NCI-H2227 (cell line): ENCODE results near the gene TNFRSF6B.
"Not testable (repeated sequence)": the region's sequence is repeated elsewhere in the genome, so short reads cannot be mapped to it uniquely, and the experiment has no call there.

Experiments used
- DNase-seq: peaks from one replicate; lab custom pipeline; 2025; ENCODE audit not compliant: unreplicated experiment; lab: John Stamatoyannopoulos, UW

The TNFRSF6B gene

GRCh38 chr20:63696628-63697356 lies at the start of gene TNFRSF6B:
TSS of gene TNFRSF6B (plus strand) at chr20:63696652. CDS start at chr20:63696768, 116 bp downstream.
- DNase-seq = no peak

- no peak for DNase-seq
These were observed 48.3 kb upstream of the TNFRSF6B start for GRCh38 chr20:63648190-63648589.

- no peak for DNase-seq
These were observed 47.4 kb upstream of the TNFRSF6B start for GRCh38 chr20:63648895-63649589.

- DNase-seq = not testable (repeated sequence)
These were observed 46.0 kb upstream of the TNFRSF6B start for GRCh38 chr20:63650486-63650885.

- DNase-seq = no peak
These were observed 44.6 kb upstream of the TNFRSF6B start for GRCh38 chr20:63651942-63652191.

- peak; percentile 76 for DNase-seq
These were observed 44.1 kb upstream of the TNFRSF6B start for GRCh38 chr20:63652192-63652980.

- peak; percentile 95 for DNase-seq
These were observed 43.1 kb upstream of the TNFRSF6B start, which contains the start of gene STMN3 for GRCh38 chr20:63653041-63653973. TSS of gene STMN3 (minus strand) at chr20:63653424. CDS start at chr20:63653345, 79 bp downstream.

- no peak for DNase-seq
These were observed 42.3 kb upstream of the TNFRSF6B start for GRCh38 chr20:63653974-63654668.

- DNase-seq = no peak
These were observed 41.2 kb upstream of the TNFRSF6B start for GRCh38 chr20:63655249-63655648.

- no peak for DNase-seq
These were observed 40.0 kb upstream of the TNFRSF6B start for GRCh38 chr20:63656451-63656850.

GRCh38 chr20:63657260-63657936 lies 39.1 kb upstream of the TNFRSF6B start:
- DNase-seq = peak; percentile 55

- DNase-seq = peak; percentile 96
These were observed 38.3 kb upstream of the TNFRSF6B start, which contains the start of gene RTEL1 for GRCh38 chr20:63657937-63658748. TSS of gene RTEL1 (plus strand) at chr20:63658312. CDS start at chr20:63659403, 1,091 bp downstream.

GRCh38 chr20:63658749-63659187 lies 37.7 kb upstream of the TNFRSF6B start:
- peak; percentile 76 for DNase-seq

GRCh38 chr20:63659370-63659769 lies 37.1 kb upstream of the TNFRSF6B start:
- DNase-seq = peak; percentile 22

GRCh38 chr20:63660174-63660573 lies 36.3 kb upstream of the TNFRSF6B start:
- not testable (repeated sequence) for DNase-seq

- DNase-seq = no peak
These were observed 35.8 kb upstream of the TNFRSF6B start for GRCh38 chr20:63660622-63661021.

GRCh38 chr20:63661108-63661507 lies 35.3 kb upstream of the TNFRSF6B start:
- DNase-seq = no peak
